NCI-H2029 treated with DMSO at 0.1 percent for 48 hours (cell line): Measurements from ENCODE around the gene GCDH.
A peak's percentile ranks its signal among the peaks of the same experiment; 100 is the strongest.
"Not testable (repeated sequence)": the region's sequence is repeated elsewhere in the genome, so short reads cannot be mapped to it uniquely, and the experiment has no call there.

Experiments
- DNase-seq: peaks from one replicate; lab custom pipeline; 2025; lab: John Stamatoyannopoulos, UW

GCDH gene

DNA sequence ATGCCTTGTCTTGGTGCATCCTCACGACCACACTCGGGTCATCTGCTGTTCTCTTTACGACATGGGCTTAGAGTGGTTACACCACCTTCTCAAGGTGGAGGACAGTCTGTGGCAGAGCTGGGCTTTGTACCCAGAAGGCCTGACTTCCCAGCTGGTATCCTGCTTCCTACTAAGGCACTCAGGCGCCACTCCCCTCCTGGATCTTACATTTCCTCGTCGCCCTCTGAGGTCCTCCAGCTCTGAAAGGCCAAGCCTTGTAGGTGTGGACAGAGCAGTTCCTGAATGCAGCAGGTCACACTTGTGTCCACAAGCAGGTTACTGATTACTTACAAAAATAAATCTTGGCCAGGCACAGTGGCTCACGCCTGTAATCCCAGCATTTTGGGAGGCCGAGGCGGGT lies 16.2 kb downstream of the GCDH start:
- DNase-seq, result no peak

DNA sequence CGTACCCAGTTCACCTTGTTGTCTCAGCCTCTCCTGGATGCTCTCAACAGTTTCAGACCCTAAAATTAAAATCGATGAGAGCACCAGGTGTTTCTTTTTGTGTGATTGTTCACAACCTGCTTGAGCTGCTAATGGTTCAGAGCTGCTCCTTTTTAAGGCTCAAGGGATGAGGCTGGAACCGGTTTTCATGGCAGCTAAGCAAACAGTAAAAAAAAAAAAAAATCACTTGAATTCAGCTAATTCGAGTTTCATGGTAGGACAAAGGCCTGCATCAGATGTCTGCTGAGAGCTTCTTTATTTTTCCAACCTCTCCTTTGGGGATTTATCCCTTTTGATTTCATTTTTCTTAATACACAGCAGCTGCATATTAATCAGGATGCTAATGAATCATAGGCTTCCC lies 21.6 kb downstream of the GCDH start:
- DNase-seq, result peak; percentile 95

DNA sequence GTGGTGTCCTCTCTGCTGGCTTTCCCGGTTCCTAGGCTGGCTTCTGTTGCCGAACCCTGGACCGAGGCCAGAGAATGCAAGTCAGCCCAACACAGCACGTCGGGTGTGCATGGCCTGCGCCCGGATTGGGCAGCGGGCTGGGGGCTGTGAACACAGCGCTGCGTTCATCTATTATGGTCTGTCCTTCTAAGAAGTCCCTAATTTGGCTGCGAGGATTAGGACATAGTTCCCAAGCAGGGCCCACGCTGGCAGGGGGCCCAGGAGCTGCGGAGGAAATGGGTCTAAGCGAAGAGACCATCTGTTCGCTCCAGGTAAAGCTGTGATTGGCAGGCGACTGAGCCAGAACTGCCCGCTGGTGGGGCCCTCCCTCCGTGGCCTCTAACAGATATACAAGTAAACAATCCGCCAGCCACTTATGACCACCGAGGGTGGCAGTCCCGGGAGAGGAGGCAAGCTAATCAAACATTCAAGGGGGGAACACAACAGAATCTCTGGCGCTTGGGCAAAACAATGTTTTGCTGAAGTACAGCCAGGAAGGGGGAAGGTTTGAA lies 22.1 kb downstream of the GCDH start:
- DNase-seq, result peak; percentile 98

DNA sequence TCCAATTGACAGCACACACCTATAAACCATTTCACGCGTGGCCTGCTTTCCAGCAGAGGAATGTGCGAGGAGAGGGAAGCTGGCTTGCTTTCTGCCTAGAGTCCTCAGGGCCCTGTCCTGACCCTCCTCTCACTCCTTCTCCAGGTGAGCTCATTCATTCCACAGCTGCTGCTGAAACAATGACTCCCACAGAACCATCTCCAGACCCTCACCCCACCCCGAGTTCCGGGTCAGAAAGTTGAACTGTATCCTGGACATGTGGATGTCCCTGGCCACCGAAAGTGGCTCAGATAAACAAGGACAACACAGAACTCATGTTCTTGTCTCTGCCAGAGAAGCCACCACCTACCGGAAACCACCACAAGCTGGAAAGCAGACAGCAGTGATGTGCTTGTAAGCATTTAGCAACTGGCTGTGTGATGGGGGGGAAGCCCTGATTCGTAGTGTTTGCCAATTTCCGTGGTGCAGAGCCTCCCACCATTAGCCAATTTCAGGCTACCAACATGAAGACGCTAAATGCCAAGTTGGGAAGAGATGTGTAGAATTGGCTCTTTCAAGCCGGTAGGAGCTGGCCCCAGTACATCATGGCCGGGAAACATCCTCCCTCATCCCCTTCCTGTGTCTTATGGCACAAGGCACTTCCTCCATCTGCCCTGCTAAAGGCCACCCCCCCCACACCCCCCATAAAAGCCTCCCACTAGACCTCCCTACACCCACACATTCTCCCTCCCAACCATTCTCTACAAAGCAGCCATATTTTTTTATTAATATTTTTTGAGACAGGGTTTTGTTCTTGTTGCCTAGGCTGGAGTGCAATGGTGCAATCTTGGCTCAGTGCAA lies 23.1 kb downstream of the GCDH start:
- DNase-seq, result peak; percentile 85

DNA sequence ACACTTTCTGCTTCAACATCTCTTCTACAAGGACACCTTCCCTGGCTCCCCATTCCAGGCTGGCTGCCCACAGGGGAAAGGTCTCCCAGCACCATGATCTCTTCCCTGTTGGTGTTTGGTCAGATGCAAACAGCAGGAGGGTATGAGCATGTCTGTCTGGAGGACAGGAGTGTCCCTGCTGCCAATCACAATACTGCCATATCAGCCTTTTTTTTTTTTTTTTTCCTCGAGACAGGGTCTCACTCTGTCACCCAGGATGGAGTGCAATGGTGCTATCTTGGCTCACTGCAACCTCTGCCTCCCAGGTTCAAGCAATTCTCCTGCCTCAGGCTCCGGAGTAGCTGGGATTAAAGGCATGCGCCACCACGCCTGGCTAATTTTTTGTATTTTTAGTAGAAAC lies 24.9 kb downstream of the GCDH start:
- DNase-seq, result not testable (repeated sequence)

DNA sequence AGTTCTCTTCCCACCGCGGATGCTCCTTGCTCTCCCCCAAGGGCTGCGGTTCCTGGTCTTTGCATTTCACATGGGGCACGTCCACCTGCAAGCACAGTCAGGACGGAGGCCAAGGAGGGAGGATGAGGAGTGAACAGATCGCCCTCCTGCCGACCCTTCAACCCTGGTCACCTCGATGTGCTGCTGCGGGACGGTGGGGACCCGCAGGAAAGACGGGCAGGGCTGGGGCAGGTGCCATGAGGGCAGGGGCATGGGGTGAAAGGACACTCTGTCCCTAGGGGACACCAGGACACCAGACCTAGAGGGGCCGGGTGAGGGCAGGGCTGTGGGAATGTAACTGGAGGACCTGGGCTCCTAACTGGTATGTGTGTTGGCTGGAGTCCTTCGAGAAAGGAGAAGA lies 27.3 kb downstream of the GCDH start:
- no peak for DNase-seq

DNA sequence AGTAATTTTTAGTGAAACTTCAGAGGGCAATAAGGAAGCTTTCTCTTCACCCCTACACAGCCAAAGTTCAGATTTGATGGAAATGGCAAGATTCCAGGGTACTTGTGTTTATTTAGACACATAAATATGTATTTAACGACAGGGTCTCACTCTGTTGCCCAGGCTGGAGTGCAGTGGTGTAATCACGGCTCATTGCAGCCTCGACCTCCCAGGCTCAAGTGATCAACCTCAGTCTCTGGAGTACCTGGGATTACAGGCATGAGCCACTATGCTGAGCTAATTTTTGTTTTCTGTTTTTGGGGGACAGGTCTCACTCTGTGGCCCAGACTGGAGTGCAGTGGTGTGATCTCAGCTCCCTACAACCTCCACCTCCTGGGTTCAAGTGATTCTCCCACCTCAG lies 30.1 kb downstream of the GCDH start:
- peak; percentile 14 for DNase-seq

DNA sequence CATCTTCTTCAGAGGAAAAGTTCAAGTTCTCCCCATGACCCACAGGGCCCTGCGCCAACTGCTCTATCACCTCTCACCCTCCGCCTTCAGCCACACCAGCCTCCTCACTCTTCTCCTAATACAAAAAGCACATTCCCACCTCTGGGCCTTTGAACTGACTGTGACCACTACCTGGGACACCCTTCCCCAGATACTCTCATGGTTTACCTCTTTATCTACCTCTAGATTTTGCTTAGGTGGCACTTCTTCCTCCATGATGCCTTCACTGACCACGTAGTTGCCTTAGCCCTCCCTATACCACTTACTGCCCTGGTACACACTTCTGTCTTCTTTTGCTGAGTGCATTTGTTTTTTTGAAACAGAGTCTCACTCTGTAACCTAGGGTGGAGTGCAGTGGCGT lies 32.0 kb downstream of the GCDH start:
- no peak for DNase-seq

DNA sequence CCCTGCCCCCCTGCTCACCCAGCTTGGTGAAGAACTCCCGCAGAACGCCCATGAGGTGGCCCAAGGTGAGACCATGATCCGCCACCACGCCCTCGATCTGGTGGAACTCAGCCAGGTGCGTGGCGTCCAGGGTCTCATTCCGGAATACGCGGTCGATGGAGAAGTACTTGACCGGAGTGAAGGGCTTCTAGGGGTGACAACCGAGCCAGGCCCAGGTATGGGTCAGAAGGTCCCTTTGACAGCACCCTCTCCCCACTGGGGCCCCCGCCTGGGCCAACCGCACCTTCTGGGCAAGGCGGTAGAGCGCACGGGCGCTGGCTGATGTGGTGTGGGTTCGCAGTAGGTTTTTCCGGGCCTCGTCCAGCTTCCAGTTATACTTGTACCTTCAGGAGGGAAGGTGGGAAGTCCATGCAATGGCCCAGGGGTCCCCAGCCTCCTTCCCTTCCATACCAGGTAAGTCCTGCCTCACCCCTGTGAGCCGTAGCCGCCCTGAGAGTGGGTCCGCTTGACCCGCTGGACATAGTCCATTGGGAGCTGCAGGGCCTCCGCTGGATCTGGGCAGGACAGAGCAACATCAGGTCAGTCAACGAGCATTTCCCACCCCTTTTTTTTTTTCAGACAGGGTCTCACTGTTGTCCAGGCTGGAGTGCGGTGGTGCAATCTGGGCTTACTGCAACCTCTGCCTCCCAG lies 33.8 kb downstream of the GCDH start:
- DNase-seq, result no peak

DNA sequence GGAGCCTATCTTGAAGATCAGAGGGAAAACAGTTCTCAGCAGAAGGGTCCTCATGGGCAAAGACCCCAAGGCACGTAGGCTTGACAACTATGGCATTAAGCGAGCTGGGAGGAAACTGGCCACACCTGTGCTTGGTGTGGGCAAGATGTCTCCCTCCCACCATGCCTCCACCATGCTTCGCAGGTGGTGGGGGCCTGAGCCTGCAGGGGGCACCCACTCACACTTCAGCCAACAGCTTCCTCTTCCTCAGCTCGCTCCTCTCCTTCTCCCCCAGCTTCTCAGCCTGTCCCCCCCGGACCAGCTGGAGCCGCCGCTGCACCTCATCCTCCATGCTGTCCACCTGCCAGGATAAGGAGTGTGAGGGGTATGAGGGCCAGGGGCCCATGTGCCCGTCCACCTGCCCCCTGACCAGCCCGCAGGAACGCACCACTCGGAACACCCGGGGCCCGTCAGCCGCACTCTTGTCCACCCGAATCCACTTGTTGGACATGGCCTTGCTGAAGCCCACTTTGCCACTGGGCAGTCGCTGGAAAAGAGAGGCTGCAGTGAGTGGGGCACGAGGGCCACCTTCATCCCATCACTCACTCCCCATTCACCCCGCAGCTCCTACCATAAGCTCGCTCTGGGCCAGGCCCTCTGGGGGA lies 39.2 kb downstream of the GCDH start:
- no peak for DNase-seq

DNA sequence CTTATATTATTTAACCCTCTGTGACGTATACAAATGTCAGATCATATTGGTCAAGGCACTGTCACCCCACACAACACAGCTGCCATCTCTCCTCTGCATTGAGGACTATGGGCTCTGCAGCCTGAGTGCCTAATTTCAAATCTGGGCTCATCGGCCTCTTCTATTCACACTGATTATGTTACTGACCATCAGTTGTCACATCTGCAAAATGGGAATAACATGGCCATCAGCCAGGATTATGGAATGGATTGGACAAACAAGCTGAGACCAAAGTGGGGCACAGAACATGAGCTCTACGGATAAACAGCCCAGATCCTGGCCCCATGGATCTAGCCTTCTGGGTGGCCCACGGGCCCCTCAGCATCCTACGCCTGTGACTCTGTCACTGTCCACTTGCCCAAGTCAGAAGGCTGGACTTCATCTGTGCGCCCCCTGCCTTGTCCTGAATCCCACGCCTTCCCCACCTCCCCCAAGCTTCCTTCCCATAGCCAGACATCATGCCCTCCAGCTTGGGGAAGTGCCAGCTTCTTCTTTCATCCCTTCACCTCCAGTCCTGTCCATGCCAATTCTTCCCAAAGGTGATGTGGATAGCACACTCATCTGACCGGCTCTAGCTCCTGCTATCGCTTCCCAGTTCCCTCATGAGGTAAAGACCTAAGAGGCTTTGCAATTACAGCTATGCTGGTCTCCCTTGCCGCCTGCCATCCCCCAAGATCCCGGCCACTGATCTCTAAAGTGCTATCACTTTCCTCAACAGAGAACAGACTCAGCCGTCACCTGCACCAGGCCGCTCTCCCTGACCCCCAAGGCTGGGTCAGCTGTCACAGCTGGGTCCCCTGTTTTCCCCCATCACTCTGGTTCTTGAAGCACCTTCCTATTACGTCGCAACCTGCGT lies 41.7 kb downstream of the GCDH start:
- DNase-seq, result no peak

DNA sequence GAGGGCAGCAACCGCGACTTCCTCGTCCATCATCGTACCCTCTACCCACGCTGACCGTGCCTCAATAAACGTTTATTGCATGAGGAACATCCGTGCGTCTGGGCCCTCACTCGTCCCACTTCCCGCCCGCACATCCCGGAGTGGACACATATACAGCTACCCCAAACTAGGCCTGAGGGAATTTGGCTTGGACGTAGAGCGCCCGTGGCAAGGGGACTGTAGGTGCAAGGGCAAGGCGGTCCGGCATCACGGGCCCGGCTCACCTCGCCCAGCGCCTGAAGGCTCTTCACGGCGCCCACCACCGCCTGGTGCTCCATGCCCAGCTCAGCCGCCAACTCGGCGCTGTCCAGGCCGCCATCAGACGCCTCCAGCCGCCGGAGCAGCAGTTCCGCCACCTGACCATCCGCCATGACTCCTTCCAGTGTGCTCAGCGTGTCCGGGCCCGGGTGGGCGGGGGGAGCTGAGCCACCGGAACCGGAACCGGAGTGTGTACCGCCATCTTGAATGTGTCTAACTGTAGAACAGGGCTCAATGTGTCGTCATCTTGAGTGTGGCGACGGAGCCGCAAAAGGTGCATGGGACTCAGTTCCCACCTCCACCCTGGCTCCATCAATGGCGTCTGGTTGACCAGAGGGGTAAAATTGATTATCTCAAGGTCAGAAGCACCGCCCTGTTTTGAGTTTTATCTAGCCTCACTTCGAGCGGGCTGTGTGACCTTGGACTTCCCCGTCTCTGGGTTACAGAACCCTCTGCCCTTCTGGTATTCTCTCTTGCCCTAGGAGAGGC lies 42.5 kb downstream of the GCDH start, which contains the start of gene FARSA:
TSS of gene FARSA (minus strand) at position 425 of the 786 bp plus-strand sequence. CDS start at position 410, 15 bp downstream.
- peak; percentile 79 for DNase-seq

DNA sequence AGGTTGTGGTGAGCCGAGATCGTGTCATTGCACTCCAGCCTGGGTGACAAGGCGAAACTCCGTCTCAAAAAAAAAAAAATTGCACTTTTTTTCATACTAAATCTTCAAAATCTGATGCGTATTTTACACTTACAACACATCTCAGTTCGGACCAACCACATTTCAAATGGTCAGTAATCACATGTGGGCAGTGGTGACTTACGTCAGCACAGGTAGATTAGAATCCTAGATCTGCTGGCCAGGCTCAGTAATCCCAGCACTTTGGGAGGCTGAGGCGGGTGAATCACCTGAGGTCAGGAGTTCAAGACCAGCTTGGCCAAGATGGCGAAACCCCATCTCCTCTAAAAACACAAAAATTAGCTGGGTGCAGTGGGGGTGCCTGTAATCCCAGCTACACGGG lies 44.1 kb downstream of the GCDH start:
- DNase-seq, result no peak

DNA sequence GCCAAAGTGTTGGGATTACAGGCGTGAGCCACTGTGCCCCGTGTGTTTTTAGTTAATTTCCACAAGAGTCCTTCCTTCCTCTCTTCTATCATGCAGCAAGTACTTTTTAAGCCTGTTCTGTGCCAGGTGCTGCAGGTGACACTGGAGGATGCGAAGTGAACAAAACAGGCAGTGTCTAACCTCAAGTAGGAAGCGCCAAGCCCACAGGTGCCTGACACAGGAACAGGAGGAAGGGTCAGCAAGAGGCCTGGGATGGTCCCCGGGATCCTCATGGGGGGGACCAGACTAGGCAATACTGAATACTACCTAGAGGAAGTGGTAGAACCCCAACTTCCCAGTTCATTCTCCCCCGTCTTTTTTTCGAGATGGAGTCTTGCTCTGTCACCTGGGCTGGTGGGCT lies 45.6 kb downstream of the GCDH start:
- peak; percentile 23 for DNase-seq

DNA sequence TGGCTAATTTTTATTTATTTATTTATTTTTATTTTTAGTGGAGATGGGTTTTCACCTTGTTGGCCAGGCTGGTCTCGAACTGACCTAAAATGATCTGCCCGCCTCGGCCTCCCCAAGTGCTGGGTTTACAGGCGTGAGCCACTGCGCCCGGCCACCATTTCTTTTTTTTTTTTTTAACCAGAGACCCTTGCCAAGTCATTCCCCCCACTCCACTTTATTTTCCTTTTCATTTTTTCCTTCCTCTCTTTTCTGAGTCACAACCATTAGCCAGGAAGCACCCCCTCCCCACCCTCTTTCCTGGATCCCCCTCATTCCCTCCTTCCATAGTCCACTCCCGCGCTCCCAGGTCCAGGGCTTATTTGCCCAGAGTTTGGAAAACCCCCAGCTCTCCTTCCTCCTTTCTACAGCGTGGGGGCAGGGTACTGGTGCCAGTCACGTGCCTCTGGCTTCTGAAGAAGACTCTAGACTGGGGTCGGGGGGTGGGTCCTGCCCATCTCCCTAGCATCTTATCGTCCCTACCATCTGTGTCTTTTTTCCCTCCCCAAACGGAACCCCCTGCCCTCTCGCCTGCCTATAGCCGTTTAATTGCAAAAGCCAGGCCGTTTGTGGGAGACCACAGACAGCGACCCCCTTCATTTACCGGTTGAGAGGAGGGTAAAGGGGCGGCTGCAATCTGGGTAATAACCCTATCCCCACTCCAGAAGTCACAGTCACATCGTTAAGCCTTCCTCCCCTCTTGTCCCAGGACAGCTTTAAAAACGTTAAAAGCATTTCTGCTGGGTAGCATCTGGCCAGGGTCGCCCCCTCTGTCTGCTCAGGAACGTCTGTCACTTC lies 46.4 kb downstream of the GCDH start:
- DNase-seq, result peak; percentile 49

DNA sequence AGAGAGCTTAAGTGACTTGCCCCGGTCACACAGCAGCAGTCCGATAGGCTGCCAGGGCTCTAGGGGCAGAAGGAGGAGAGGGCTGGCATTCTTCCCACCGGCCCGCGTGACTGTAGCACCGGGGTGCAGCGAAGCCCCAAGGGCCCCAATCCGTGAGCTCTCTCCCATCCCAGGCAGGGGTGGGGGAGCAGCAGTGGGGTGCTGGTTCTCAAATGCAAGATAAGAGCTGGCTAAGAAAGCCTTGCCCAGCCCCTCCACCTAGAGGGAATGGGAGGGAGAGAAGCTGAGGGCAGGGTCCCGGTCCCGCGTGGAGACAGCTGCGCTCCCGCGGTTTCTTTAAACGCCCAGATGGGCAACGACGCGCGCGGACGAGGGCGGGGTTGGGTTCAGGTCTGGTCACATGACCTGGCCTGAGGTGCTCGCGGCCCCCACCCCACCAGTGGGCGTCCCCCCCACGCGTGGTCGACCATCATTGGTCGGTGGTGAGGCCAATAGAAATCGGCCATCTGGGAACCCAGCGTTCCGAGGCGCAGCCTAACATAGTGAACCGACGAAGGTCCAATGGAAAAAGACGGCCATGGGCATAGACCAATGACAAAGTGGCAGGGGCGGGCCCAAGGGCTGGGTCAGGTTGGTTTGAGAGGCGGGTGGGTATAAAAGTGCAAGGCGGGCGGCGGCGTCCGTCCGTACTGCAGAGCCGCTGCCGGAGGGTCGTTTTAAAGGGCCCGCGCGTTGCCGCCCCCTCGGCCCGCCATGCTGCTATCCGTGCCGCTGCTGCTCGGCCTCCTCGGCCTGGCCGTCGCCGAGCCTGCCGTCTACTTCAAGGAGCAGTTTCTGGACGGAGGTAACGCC lies 47.2 kb downstream of the GCDH start, which contains the start of gene CALR:
TSS of gene CALR (plus strand) at position 683 of the 852 bp plus-strand sequence. CDS start at position 754, 71 bp downstream.
- DNase-seq, result peak; percentile 92

DNA sequence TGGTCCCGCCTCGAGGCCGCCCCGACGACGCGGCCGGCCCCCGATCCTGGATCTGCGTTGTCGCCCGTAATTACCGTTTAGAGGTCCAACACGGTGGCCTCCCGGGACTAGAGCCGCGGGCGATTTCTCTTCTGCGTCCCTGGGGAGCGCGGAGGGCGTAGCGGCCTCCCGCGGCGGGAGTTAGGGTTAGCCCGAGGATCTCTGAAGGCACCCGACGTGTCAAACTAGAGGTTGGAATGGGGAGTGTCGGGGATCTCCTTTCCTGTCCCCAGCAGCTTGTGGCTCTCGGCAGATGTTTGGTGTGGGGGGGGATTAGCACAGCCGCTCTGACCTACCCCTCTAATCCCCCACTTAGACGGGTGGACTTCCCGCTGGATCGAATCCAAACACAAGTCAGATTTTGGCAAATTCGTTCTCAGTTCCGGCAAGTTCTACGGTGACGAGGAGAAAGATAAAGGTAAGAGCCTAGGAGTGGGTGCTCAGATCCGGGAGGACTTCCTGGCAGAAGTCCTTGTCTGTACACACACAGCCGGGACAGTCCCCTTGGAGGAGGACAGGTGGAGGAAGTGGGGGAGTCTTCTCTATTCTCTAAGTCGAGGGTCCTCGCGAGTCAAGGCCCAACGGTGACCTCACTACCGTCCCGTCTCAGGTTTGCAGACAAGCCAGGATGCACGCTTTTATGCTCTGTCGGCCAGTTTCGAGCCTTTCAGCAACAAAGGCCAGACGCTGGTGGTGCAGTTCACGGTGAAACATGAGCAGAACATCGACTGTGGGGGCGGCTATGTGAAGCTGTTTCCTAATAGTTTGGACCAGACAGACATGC lies 48.0 kb downstream of the GCDH start:
- DNase-seq, result no peak

DNA sequence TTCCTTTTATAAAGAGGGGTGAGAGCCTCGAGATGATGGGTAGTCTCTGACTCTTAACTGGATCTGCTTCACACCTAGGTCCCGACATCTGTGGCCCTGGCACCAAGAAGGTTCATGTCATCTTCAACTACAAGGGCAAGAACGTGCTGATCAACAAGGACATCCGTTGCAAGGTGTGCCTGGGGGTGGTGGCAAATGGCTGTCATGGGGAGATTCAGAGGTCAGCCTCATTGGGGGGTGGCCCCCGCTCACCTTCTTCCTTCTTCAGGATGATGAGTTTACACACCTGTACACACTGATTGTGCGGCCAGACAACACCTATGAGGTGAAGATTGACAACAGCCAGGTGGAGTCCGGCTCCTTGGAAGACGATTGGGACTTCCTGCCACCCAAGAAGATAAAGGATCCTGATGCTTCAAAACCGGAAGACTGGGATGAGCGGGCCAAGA lies 49.0 kb downstream of the GCDH start:
- no peak for DNase-seq
